ENCODE measurements around the gene IGFBP2. TPM values are rescaled to one million over a fixed set of nuclear protein-coding genes. Genes with fewer than 3 reads are reported as not detected.

Gene IGFBP2
- total RNA-seq, 2 donors from 2014 or later: 129 to 170 TPM

- H3K27ac ChIP-seq: peak overlapping the region; percentile 4 to 76 (median 54)
- WGBS, 2 donors: 14% methylated on average over 7 of the region's 7 CpGs
- no peaks in the 10 kb centered on the region for H3K36me3 ChIP-seq (replicated peaks in 1 of 2; ENCODE audit: insufficient read depth in 1 of 2, low read depth in 2 of 2)
- DNase-seq (peak; percentile 73 to 85 (median 79)), ATAC-seq (peak; percentile 68)
- H3K4me1 ChIP-seq: peaks cover 46% of the 10 kb centered on the region
- no peaks in the 10 kb centered on the region for H3K9me3 ChIP-seq
- H3K27me3 ChIP-seq: no peaks in the 10 kb centered on the region
- TF ChIP-seq CTCF (IDR thresholded peaks at IDR 0.05): no peak
- TF ChIP-seq POLR2A (IDR thresholded peaks at IDR 0.05): no peak
- intact Hi-C loops (cut with DNase I): loop anchor here (5.0 kb wide), 1 partner anchor 148 kb away; no protein-coding TSS in a partner anchor
- no peak overlapping the region for H3K4me3 ChIP-seq
These were observed 32.0 kb downstream of the IGFBP2 start for GRCh38 chr2:216665242-216665641.

GRCh38 chr2:216665717-216666116 is 32.5 kb downstream of the IGFBP2 start:
- Histone ChIP-seq H3K9me3 (no peaks in the 10 kb centered on the region), H3K4me3 (no peak overlapping the region), H3K4me1 (peaks cover 46% of the 10 kb centered on the region), H3K27me3 (no peaks in the 10 kb centered on the region), H3K36me3 (replicated peaks in 1 of 2; ENCODE audit: insufficient read depth in 1 of 2, low read depth in 2 of 2) (no peaks in the 10 kb centered on the region), H3K27ac (peak overlapping the region; percentile 4 to 76 (median 54))
- TF ChIP-seq POLR2A (IDR thresholded peaks at IDR 0.05) (no peak), CTCF (IDR thresholded peaks at IDR 0.05) (no peak)
- intact Hi-C loops (cut with DNase I): loop anchor here (5.0 kb wide), 1 partner anchor 148 kb away; no protein-coding TSS in a partner anchor
- ATAC-seq (peak; percentile 25), DNase-seq (peak in 3 of 4 donors; percentile 35 to 63 (median 59))
- whole genome bisulfite sequencing, 2 donors: 16 to 31% methylated on average over 10 to 12 of the region's 12 CpGs

GRCh38 chr2:216666461-216667233 is 33.4 kb downstream of the IGFBP2 start:
- H3K27ac ChIP-seq: no peak overlapping the region
- TF ChIP-seq POLR2A (IDR thresholded peaks at IDR 0.05): no peak
- peak; percentile 94 to 99 (median 97) for TF ChIP-seq CTCF (IDR thresholded peaks at IDR 0.05)
- H3K4me1 ChIP-seq: peaks cover 46% of the 10 kb centered on the region
- H3K9me3 ChIP-seq: no peaks in the 10 kb centered on the region
- H3K4me3 ChIP-seq: no peak overlapping the region
- 8 to 12% methylated on average over 8 to 9 of the region's 9 CpGs for WGBS, 2 donors
- ATAC-seq (peak; percentile 76), DNase-seq (peak; percentile 74 to 84 (median 76))
- H3K27me3 ChIP-seq: no peaks in the 10 kb centered on the region
- H3K36me3 ChIP-seq (replicated peaks in 1 of 2; ENCODE audit: insufficient read depth in 1 of 2, low read depth in 2 of 2): no peaks in the 10 kb centered on the region
- intact Hi-C loops (cut with DNase I): loop anchor here (5.0 kb wide), 1 partner anchor 149 kb away; no protein-coding TSS in a partner anchor

GRCh38 chr2:216670266-216671080 is 37.3 kb downstream of the IGFBP2 start:
- WGBS, 2 donors: 73 to 78% methylated on average over 17 of the region's 17 CpGs
- intact Hi-C loops (cut with DNase I): no loop called here

More at GRCh38 chr2:216670266-216671080, 37.3 kb downstream of the IGFBP2 start:
- Histone ChIP-seq H3K4me1 (peaks cover 11% of the 10 kb centered on the region), H3K4me3 (no peak overlapping the region), H3K36me3 (replicated peaks in 1 of 2; ENCODE audit: insufficient read depth in 1 of 2, low read depth in 2 of 2) (no peaks in the 10 kb centered on the region), H3K9me3 (no peaks in the 10 kb centered on the region), H3K27ac (no peak overlapping the region), H3K27me3 (no peaks in the 10 kb centered on the region)
- ATAC-seq: no peak
- TF ChIP-seq POLR2A (IDR thresholded peaks at IDR 0.05) (no peak), CTCF (IDR thresholded peaks at IDR 0.05) (no peak)
- no peak for DNase-seq

All from body of pancreas (tissue), 4 donors.